ENCODE results near the gene TKTL2. TPM values are rescaled to one million over a fixed set of nuclear protein-coding genes. Genes with fewer than 3 reads are reported as not detected.
A peak's percentile ranks its signal among the peaks of the same experiment; 100 is the strongest.

TKTL2 gene
- polyA plus RNA-seq (2013) = not detected in 2 replicates

- Histone ChIP-seq H2BK5ac (ENCODE audit: low read depth, low read length, poor library complexity) (no peak within 1 kb of the TSS), H3K79me2 (ENCODE audit: control insufficient read depth, insufficient read depth, low read length, poor library complexity) (no peaks in the 10 kb centered on the region), H3K36me3 (ENCODE audit: control insufficient read depth in 1 of 2, insufficient read depth in 2 of 2, low read length in 2 of 2) (no peaks in the 10 kb centered on the region), H3K27ac (ENCODE audit: low read depth, low read length) (no peak within 1 kb of the TSS), H2BK120ac (ENCODE audit: insufficient read depth, low read length, poor library complexity) (no peak within 1 kb of the TSS), H3K18ac (ENCODE audit: low read length) (no peak within 1 kb of the TSS), H2AK5ac (ENCODE audit: low read length) (no peak within 1 kb of the TSS), H3K4ac (ENCODE audit: low read depth, low read length) (no peak within 1 kb of the TSS), H3K27me3 (ENCODE audit: insufficient read depth, low read length) (no peaks in the 10 kb centered on the region), H3K23ac (ENCODE audit: low read length) (no peak within 1 kb of the TSS), H3K14ac (ENCODE audit: low read length) (no peak within 1 kb of the TSS), H3K4me1 (ENCODE audit: control insufficient read depth in 1 of 2, insufficient read depth in 2 of 2, low read length in 2 of 2) (no peaks in the 10 kb centered on the region), H3K9me3 (ENCODE audit: insufficient read depth, low read depth, low read length) (peaks cover 4% of the 10 kb centered on the region), H2AFZ (ENCODE audit: insufficient read depth, low read length, poor library complexity) (no peak within 1 kb of the TSS), H4K91ac (ENCODE audit: low read depth, low read length) (no peak within 1 kb of the TSS), H3K9ac (ENCODE audit: low read length) (no peak within 1 kb of the TSS), H3K4me3 (ENCODE audit: low read depth, low read length) (no peak within 1 kb of the TSS), H4K8ac (ENCODE audit: low read depth, low read length) (no peak within 1 kb of the TSS), H3K79me1 (ENCODE audit: low read length) (no peaks in the 10 kb centered on the region), H3K4me2 (ENCODE audit: low read length) (no peak within 1 kb of the TSS), H2BK12ac (ENCODE audit: low read length) (no peak within 1 kb of the TSS), H4K12ac (ENCODE audit: low read depth, low read length) (no peak within 1 kb of the TSS)
- no peak for DNase-seq
- no CpG with 5 or more reads among the region's 32 CpGs for WGBS (ENCODE audit: extremely low coverage, insufficient coverage, insufficient read length)
Measured at GRCh38 chr4:163473576-163473975, at the start of gene TKTL2. Gene TKTL2, minus strand, starts transcription at chr4:163473754. Its CDS starts 20 bp downstream, at chr4:163473734.

- Histone ChIP-seq H3K4ac (ENCODE audit: low read depth, low read length) (no peak overlapping the region), H2BK120ac (ENCODE audit: insufficient read depth, low read length, poor library complexity) (no peak overlapping the region), H3K79me2 (ENCODE audit: control insufficient read depth, insufficient read depth, low read length, poor library complexity) (no peaks in the 10 kb centered on the region), H3K27me3 (ENCODE audit: insufficient read depth, low read length) (no peaks in the 10 kb centered on the region), H3K23ac (ENCODE audit: low read length) (no peak overlapping the region), H3K14ac (ENCODE audit: low read length) (no peak overlapping the region), H3K18ac (ENCODE audit: low read length) (no peak overlapping the region), H4K91ac (ENCODE audit: low read depth, low read length) (no peak overlapping the region), H3K4me2 (ENCODE audit: low read length) (no peak overlapping the region), H2AK5ac (ENCODE audit: low read length) (no peak overlapping the region), H4K12ac (ENCODE audit: low read depth, low read length) (no peak overlapping the region), H2BK12ac (ENCODE audit: low read length) (no peak overlapping the region), H3K4me3 (ENCODE audit: low read depth, low read length) (no peak overlapping the region), H2AFZ (ENCODE audit: insufficient read depth, low read length, poor library complexity) (no peak overlapping the region), H3K9me3 (ENCODE audit: insufficient read depth, low read depth, low read length) (no peaks in the 10 kb centered on the region), H2BK5ac (ENCODE audit: low read depth, low read length, poor library complexity) (no peak overlapping the region), H3K79me1 (ENCODE audit: low read length) (no peaks in the 10 kb centered on the region), H3K27ac (ENCODE audit: low read depth, low read length) (no peak overlapping the region), H4K8ac (ENCODE audit: low read depth, low read length) (no peak overlapping the region), H3K36me3 (ENCODE audit: control insufficient read depth in 1 of 2, insufficient read depth in 2 of 2, low read length in 2 of 2) (peaks cover 0 to 9% of the 10 kb centered on the region in 2 experiments), H3K9ac (ENCODE audit: low read length) (no peak overlapping the region), H3K4me1 (ENCODE audit: control insufficient read depth in 1 of 2, insufficient read depth in 2 of 2, low read length in 2 of 2) (no peaks in the 10 kb centered on the region)
- DNase-seq = no peak
- no CpG with 5 or more reads among the region's 8 CpGs for whole genome bisulfite sequencing (ENCODE audit: extremely low coverage, insufficient coverage, insufficient read length)
Measured at GRCh38 chr4:163515198-163515597, 41.6 kb upstream of the TKTL2 start.

GRCh38 chr4:163505374-163505773 is 31.8 kb upstream of the TKTL2 start:
- no peak overlapping the region for H4K91ac ChIP-seq (ENCODE audit: low read depth, low read length)
- H3K4me2 ChIP-seq (ENCODE audit: low read length) = no peak overlapping the region
- H3K4me1 ChIP-seq (ENCODE audit: control insufficient read depth in 1 of 2, insufficient read depth in 2 of 2, low read length in 2 of 2) = no peaks in the 10 kb centered on the region
- no peak overlapping the region for H2BK12ac ChIP-seq (ENCODE audit: low read length)
- H3K27me3 ChIP-seq (ENCODE audit: insufficient read depth, low read length) = no peaks in the 10 kb centered on the region
- no peaks in the 10 kb centered on the region for H3K79me1 ChIP-seq (ENCODE audit: low read length)
- no peak overlapping the region for H3K4ac ChIP-seq (ENCODE audit: low read depth, low read length)
- H4K8ac ChIP-seq (ENCODE audit: low read depth, low read length) = no peak overlapping the region
- H3K14ac ChIP-seq (ENCODE audit: low read length) = no peak overlapping the region
- no peak overlapping the region for H2AK5ac ChIP-seq (ENCODE audit: low read length)
- no peak overlapping the region for H3K9ac ChIP-seq (ENCODE audit: low read length)
- H3K18ac ChIP-seq (ENCODE audit: low read length) = no peak overlapping the region
- peak in 1 of 2 donors; percentile 80 for DNase-seq
- H2BK120ac ChIP-seq (ENCODE audit: insufficient read depth, low read length, poor library complexity) = no peak overlapping the region
- no peak overlapping the region for H2BK5ac ChIP-seq (ENCODE audit: low read depth, low read length, poor library complexity)
- H3K36me3 ChIP-seq (ENCODE audit: control insufficient read depth in 1 of 2, insufficient read depth in 2 of 2, low read length in 2 of 2) = peaks cover 0 to 2% of the 10 kb centered on the region in 2 experiments
- no peak overlapping the region for H3K23ac ChIP-seq (ENCODE audit: low read length)
- no peaks in the 10 kb centered on the region for H3K9me3 ChIP-seq (ENCODE audit: insufficient read depth, low read depth, low read length)
- H3K27ac ChIP-seq (ENCODE audit: low read depth, low read length) = no peak overlapping the region
- H3K79me2 ChIP-seq (ENCODE audit: control insufficient read depth, insufficient read depth, low read length, poor library complexity) = peaks cover 5% of the 10 kb centered on the region
- no peak overlapping the region for H3K4me3 ChIP-seq (ENCODE audit: low read depth, low read length)
- H4K12ac ChIP-seq (ENCODE audit: low read depth, low read length) = no peak overlapping the region
- no CpG with 5 or more reads among the region's 3 CpGs for WGBS (ENCODE audit: extremely low coverage, insufficient coverage, insufficient read length)
- no peak overlapping the region for H2AFZ ChIP-seq (ENCODE audit: insufficient read depth, low read length, poor library complexity)

GRCh38 chr4:163500586-163500985 is 27.0 kb upstream of the TKTL2 start:
- no peak overlapping the region for H2BK12ac ChIP-seq (ENCODE audit: low read length)
- H2AK5ac ChIP-seq (ENCODE audit: low read length) = no peak overlapping the region
- no peak overlapping the region for H3K9ac ChIP-seq (ENCODE audit: low read length)
- H2BK5ac ChIP-seq (ENCODE audit: low read depth, low read length, poor library complexity) = no peak overlapping the region
- peaks cover 5% of the 10 kb centered on the region for H3K79me2 ChIP-seq (ENCODE audit: control insufficient read depth, insufficient read depth, low read length, poor library complexity)
- no peak overlapping the region for H4K12ac ChIP-seq (ENCODE audit: low read depth, low read length)
- no CpG with 5 or more reads among the region's 1 CpG for WGBS (ENCODE audit: extremely low coverage, insufficient coverage, insufficient read length)
- H4K91ac ChIP-seq (ENCODE audit: low read depth, low read length) = no peak overlapping the region
- no peaks in the 10 kb centered on the region for H3K36me3 ChIP-seq (ENCODE audit: control insufficient read depth in 1 of 2, insufficient read depth in 2 of 2, low read length in 2 of 2)
- no peaks in the 10 kb centered on the region for H3K4me1 ChIP-seq (ENCODE audit: control insufficient read depth in 1 of 2, insufficient read depth in 2 of 2, low read length in 2 of 2)
- H3K4me3 ChIP-seq (ENCODE audit: low read depth, low read length) = no peak overlapping the region
- H3K79me1 ChIP-seq (ENCODE audit: low read length) = no peaks in the 10 kb centered on the region
- DNase-seq = no peak
- H2AFZ ChIP-seq (ENCODE audit: insufficient read depth, low read length, poor library complexity) = no peak overlapping the region
- no peak overlapping the region for H2BK120ac ChIP-seq (ENCODE audit: insufficient read depth, low read length, poor library complexity)
- no peak overlapping the region for H3K14ac ChIP-seq (ENCODE audit: low read length)
- H4K8ac ChIP-seq (ENCODE audit: low read depth, low read length) = no peak overlapping the region
- H3K27me3 ChIP-seq (ENCODE audit: insufficient read depth, low read length) = no peaks in the 10 kb centered on the region
- no peak overlapping the region for H3K27ac ChIP-seq (ENCODE audit: low read depth, low read length)
- peak overlapping the region; percentile 75 for H3K4ac ChIP-seq (ENCODE audit: low read depth, low read length)
- no peaks in the 10 kb centered on the region for H3K9me3 ChIP-seq (ENCODE audit: insufficient read depth, low read depth, low read length)
- no peak overlapping the region for H3K18ac ChIP-seq (ENCODE audit: low read length)
- no peak overlapping the region for H3K4me2 ChIP-seq (ENCODE audit: low read length)
- H3K23ac ChIP-seq (ENCODE audit: low read length) = no peak overlapping the region

Data from trophoblast cell (in vitro differentiated cells and primary cell).